Thoracic aorta (tissue), 2 donors: ENCODE data around the gene PREB. TPM values are rescaled to one million over a fixed set of nuclear protein-coding genes. Genes with fewer than 3 reads are reported as not detected.

Experiments
- ATAC-seq: fragments of 150-250 bp; one replicate; pipeline ENCODE4 v1.8.0; 2017; ENCODE audit warnings: low read depth; ENCODE audit not compliant: insufficient number of reproducible peaks, low FRiP score
- DNase-seq: peaks from one replicate; pipeline ENCODE4 v3.0.0-alpha.2; 2020; ENCODE audit warnings: low spot score
- H3K27ac ChIP-seq, 2 donors: fragments of 200-600 bp; sonication (generic); 1 replicate in 1 of 2; 2 replicates in 1 of 2; pipeline ENCODE4 v1.5.1; 2016; ENCODE audit warnings: mild to moderate bottlenecking in 2 of 2, moderate library complexity in 2 of 2
- H3K27me3 ChIP-seq: fragments of 200-600 bp; sonication (generic); replicated peaks from 2 replicates; pipeline ENCODE4 v1.6.0; 2016; ENCODE audit warnings: mild to moderate bottlenecking; ENCODE audit not compliant: insufficient read depth
- H3K36me3 ChIP-seq: fragments of 200-600 bp; sonication (generic); one replicate; pipeline ENCODE4 v1.5.1; 2016
- H3K4me1 ChIP-seq, 2 donors: fragments of 200-600 bp; sonication (generic); 1 replicate in 1 of 2; 2 replicates in 1 of 2; pipeline versions ENCODE4 v1.5.1 to v1.6.0; 2016; ENCODE audit warnings: low read depth in 2 of 2, mild to moderate bottlenecking in 1 of 2; ENCODE audit not compliant: control insufficient read depth in 1 of 2
- H3K4me3 ChIP-seq: fragments of 200-600 bp; sonication (generic); 2 replicates; pipeline ENCODE4 v1.5.1; 2016; ENCODE audit warnings: mild to moderate bottlenecking
- H3K9me3 ChIP-seq: fragments of 200-600 bp; sonication (generic); 2 replicates; pipeline ENCODE4 v1.5.1; 2016
- total RNA-seq, 2 donors: library from RNA; depleted of rRNA; stranded (reverse); fragments of >200 nt; gene quantifications; one replicate each; pipeline versions ENCODE4 v1.1.0 to v1.2.3, GENCODE V29; 2016
- TF ChIP-seq, protein P1 (sequence below): fragments of 200-600 bp; sonication (generic); IDR thresholded peaks from one replicate; pipeline ENCODE4 v1.5.1; 2019; ENCODE audit warnings: antibody characterized with exemption

Gene PREB
- total RNA-seq, 2 donors from 2014 or later, result 64.3 to 92.3 TPM

DNA sequence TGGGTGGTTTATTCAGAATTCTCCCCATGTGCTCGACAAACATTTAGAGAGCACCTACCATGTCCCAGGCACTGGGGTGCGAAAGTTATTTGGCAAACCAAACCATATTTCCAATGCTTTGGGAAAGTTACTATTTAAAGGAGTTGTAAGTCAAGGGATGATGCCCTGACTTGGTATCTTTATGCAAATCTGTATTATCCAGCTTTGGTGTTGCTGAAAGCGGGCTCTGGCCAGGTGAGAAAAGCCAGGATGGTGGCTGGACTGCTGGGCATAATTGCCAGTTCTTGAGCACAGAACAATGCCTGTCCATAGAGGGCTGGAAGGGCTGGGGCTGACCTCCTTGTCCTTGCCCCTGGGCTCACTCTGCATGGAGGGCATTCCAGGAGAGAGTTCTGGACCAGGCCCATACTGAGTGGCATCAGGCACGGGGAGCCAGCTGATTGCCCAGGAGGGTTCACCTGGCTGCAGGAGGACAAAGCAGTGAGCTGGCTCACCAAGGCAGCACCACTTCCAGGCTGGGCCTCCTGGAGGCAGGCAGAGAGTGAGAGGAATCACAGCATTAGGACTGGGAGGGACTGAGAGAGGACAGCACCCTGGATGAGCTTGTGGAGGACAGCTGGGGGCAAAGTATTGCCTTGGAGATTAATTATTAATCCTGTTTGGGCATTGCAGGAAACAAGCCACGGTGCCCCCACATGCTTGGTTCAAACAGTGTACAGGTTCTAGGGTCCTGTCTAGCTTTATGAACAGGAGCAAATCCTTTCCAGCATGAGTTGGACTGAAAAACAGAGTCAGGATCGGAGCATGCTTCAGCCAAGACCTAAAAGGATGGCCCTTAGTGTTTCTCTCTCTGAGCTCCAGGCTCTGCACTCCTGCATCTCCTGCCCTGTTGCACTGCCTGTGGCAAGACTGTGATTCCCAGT is 40.7 kb downstream of the PREB start:
- H3K9me3 ChIP-seq, result no peaks in the 10 kb centered on the region
- no peak for DNase-seq
- no peak overlapping the region for H3K4me3 ChIP-seq
- TF ChIP-seq, protein P1, sequence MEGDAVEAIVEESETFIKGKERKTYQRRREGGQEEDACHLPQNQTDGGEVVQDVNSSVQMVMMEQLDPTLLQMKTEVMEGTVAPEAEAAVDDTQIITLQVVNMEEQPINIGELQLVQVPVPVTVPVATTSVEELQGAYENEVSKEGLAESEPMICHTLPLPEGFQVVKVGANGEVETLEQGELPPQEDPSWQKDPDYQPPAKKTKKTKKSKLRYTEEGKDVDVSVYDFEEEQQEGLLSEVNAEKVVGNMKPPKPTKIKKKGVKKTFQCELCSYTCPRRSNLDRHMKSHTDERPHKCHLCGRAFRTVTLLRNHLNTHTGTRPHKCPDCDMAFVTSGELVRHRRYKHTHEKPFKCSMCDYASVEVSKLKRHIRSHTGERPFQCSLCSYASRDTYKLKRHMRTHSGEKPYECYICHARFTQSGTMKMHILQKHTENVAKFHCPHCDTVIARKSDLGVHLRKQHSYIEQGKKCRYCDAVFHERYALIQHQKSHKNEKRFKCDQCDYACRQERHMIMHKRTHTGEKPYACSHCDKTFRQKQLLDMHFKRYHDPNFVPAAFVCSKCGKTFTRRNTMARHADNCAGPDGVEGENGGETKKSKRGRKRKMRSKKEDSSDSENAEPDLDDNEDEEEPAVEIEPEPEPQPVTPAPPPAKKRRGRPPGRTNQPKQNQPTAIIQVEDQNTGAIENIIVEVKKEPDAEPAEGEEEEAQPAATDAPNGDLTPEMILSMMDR, result no peak
- H3K27ac ChIP-seq, result no peak overlapping the region
- H3K36me3 ChIP-seq, result no peaks in the 10 kb centered on the region
- H3K4me1 ChIP-seq, result no peaks in the 10 kb centered on the region
- H3K27me3 ChIP-seq, result no peaks in the 10 kb centered on the region
- no peak for ATAC-seq

- Histone ChIP-seq H3K27ac (no peak overlapping the region), H3K4me1 (peaks cover 0 to 2% of the 10 kb centered on the region in 2 donors), H3K4me3 (no peak overlapping the region), H3K9me3 (no peaks in the 10 kb centered on the region), H3K27me3 (no peaks in the 10 kb centered on the region), H3K36me3 (no peaks in the 10 kb centered on the region)
- TF ChIP-seq, protein P1, result no peak
- DNase-seq (no peak), ATAC-seq (no peak)
Measured at GRCh38 chr2:27092696-27093429, 41.6 kb downstream of the PREB start.

DNA sequence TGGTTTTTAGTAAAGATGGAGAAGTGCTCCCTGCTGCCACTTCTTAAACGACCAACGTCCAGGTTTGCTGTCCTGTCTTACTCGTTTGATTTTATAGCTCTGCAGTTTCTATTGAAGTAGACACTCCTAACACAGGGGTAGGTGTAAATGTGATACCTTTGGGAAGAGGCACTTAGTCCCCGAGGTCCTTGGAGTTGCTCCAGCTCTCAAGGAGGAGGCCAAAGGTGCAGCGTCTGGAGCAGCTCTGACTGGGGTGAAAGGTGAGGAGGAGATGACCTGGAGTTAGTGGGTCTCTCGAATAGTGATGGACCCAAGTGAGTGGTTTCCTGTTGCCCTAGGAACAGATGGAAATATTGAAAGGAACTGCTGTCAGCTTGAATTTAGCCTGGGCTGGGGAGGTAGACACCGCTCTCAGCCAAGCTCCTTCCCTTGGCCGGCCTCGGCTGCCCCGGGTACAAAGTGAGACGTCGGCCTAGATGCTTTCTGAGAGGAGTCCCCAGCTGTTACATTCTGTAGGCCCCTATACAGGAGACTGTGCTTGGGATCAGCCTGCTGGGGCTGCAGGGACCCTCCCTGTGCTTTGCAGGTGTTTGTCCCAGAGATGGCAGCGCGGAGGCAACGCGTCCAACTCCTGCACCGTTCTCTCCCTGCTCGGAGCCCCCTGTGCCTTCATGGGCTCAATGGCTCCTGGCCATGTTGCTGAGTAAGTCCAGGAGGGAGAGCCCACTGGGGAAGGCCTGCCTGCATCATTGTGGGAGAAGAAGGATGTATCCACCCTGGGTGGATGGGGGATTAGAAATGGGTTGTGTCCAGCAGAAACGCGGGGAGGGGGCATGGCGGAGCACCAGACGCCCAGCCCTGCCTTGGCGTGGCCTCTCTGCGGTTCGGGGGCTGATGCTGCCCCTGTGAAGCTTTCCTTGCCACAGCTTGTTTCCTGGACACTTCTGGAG is 42.4 kb downstream of the PREB start:
- no peaks in the 10 kb centered on the region for H3K27me3 ChIP-seq
- no peak for DNase-seq
- TF ChIP-seq, protein P1, result no peak
- ATAC-seq, result no peak
- no peaks in the 10 kb centered on the region for H3K9me3 ChIP-seq
- no peaks in the 10 kb centered on the region for H3K36me3 ChIP-seq
- H3K4me1 ChIP-seq, result peaks cover 5 to 11% of the 10 kb centered on the region in 2 donors
- no peak overlapping the region for H3K4me3 ChIP-seq
- no peak overlapping the region for H3K27ac ChIP-seq

DNA sequence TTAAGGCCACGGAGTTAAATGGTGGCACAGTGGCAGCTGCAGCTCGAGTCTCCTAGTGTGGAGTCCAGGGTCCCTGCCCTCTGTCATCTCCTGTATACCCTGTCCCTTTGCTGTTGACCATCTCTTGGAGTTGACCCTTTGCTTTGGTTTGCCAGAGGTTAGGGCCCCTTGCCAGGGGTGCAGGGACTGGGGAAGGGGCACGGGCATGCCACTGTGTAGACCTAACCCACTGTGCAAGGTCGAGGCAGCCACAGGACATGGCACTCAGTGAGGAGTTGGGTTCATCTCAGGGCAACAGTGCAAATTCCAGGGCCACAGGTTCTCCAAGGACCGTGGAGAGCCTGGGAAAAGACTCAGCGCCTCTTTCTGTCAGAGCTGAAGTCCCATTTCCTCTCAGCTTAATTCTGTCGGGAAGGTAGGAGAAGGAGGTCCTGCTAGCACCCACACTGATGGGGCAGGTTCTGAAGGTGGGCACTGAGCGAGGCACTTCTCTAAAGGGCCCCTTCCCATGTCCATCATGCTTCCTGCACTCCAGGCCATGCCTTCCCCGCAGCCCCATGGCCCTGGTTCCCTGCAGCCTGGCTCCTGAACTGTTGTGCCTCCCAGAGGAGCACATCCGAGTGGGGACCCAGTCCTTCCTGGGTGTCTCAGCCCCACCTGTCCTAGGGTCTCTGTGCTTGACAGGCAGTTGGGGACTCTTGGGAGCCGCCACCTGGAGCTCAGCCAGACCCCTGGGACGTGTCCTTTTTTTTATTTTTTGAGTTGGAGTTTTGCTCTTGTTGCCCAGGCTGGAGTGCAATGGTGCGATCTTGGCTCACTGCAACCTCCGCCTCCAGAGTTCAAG is 45.1 kb downstream of the PREB start:
- no peak overlapping the region for H3K4me3 ChIP-seq
- H3K27ac ChIP-seq, result no peak overlapping the region
- DNase-seq, result no peak
- H3K4me1 ChIP-seq, result peaks cover 11 to 28% of the 10 kb centered on the region in 2 donors
- no peaks in the 10 kb centered on the region for H3K9me3 ChIP-seq
- no peaks in the 10 kb centered on the region for H3K27me3 ChIP-seq
- ATAC-seq, result no peak
- TF ChIP-seq, protein P1, result no peak
- H3K36me3 ChIP-seq, result no peaks in the 10 kb centered on the region
